Osteocyte (in vitro differentiated cells): ENCODE measurements around the gene NTN1. TPM values are rescaled to one million over a fixed set of nuclear protein-coding genes. Genes with fewer than 3 reads are reported as not detected.

Experiments
- DNase-seq: peaks from one replicate; pipeline ENCODE4 v3.0.0; 2021; ENCODE audit warnings: mixed read lengths; ENCODE audit not compliant: unreplicated experiment; ENCODE audit errors: extremely low spot score
- H3K27ac Mint-ChIP-seq: one replicate; pipeline ENCODE4 v1.8.0; 2021; ENCODE audit warnings: mild to moderate bottlenecking, mixed read lengths; ENCODE audit not compliant: unreplicated experiment
- H3K27me3 Mint-ChIP-seq: one replicate; pipeline ENCODE4 v1.8.0; 2021; ENCODE audit warnings: mixed read lengths; ENCODE audit not compliant: unreplicated experiment
- H3K36me3 Mint-ChIP-seq: one replicate; pipeline ENCODE4 v1.8.0; 2021; ENCODE audit warnings: mixed read lengths; ENCODE audit not compliant: unreplicated experiment
- H3K4me1 Mint-ChIP-seq: one replicate; pipeline ENCODE4 v1.8.0; 2021; ENCODE audit warnings: mixed read lengths; ENCODE audit not compliant: unreplicated experiment
- H3K4me3 Mint-ChIP-seq: one replicate; pipeline ENCODE4 v1.8.0; 2021; ENCODE audit warnings: mild to moderate bottlenecking, moderate library complexity, mixed read lengths; ENCODE audit not compliant: unreplicated experiment
- H3K9me3 Mint-ChIP-seq: one replicate; pipeline ENCODE4 v1.8.0; 2021; ENCODE audit warnings: mixed read lengths; ENCODE audit not compliant: unreplicated experiment
- total RNA-seq: library from RNA; stranded (reverse); gene quantifications from 2 replicates; pipeline ENCODE4 v1.2.1, GENCODE V29; 2021
- TF ChIP-seq, protein P1 (sequence below): fragments of 200-600 bp; sonication (generic); IDR thresholded peaks from 2 replicates; pipeline ENCODE4 v1.5.0; 2021; ENCODE audit warnings: antibody characterized with exemption, mild to moderate bottlenecking, moderate library complexity

Gene NTN1
- total RNA-seq, 1 donor from 2014 or later = 21.4 TPM

DNA sequence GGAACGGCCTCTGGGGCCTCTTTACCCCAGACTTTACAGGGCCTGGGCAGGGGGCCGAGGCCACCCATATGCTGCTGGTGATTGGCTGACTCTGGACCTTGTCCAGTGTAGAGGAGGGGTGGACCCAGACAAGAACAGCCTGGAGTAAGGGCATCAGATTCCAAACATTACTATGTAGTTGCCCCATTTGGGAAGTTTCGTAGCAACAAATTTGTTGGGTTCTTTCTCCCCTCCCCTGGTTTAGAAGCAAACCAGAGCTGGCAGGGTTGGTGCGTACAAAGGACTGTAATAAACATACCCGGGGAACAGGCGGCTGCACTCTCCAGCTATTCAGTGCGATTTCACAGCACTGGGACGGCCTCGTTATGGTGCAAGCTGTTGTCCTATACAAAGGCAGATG is 145.5 kb downstream of the NTN1 start:
- H3K4me3 Mint-ChIP-seq = no peak overlapping the region
- H3K9me3 Mint-ChIP-seq = no peaks in the 10 kb centered on the region
- peaks cover 11% of the 10 kb centered on the region for H3K4me1 Mint-ChIP-seq
- TF ChIP-seq, protein P1, sequence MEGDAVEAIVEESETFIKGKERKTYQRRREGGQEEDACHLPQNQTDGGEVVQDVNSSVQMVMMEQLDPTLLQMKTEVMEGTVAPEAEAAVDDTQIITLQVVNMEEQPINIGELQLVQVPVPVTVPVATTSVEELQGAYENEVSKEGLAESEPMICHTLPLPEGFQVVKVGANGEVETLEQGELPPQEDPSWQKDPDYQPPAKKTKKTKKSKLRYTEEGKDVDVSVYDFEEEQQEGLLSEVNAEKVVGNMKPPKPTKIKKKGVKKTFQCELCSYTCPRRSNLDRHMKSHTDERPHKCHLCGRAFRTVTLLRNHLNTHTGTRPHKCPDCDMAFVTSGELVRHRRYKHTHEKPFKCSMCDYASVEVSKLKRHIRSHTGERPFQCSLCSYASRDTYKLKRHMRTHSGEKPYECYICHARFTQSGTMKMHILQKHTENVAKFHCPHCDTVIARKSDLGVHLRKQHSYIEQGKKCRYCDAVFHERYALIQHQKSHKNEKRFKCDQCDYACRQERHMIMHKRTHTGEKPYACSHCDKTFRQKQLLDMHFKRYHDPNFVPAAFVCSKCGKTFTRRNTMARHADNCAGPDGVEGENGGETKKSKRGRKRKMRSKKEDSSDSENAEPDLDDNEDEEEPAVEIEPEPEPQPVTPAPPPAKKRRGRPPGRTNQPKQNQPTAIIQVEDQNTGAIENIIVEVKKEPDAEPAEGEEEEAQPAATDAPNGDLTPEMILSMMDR = no peak
- DNase-seq = no peak
- no peak overlapping the region for H3K27ac Mint-ChIP-seq
- no peaks in the 10 kb centered on the region for H3K36me3 Mint-ChIP-seq
- H3K27me3 Mint-ChIP-seq = peaks cover 17% of the 10 kb centered on the region

GRCh38 chr17:9167379-9167778 is 146.1 kb downstream of the NTN1 start:
- Mint-ChIP-seq H3K4me1 (peaks cover 11% of the 10 kb centered on the region), H3K36me3 (no peaks in the 10 kb centered on the region), H3K9me3 (no peaks in the 10 kb centered on the region), H3K4me3 (no peak overlapping the region), H3K27me3 (peaks cover 18% of the 10 kb centered on the region), H3K27ac (no peak overlapping the region)
- no peak for DNase-seq
- TF ChIP-seq, protein P1 = no peak

DNA sequence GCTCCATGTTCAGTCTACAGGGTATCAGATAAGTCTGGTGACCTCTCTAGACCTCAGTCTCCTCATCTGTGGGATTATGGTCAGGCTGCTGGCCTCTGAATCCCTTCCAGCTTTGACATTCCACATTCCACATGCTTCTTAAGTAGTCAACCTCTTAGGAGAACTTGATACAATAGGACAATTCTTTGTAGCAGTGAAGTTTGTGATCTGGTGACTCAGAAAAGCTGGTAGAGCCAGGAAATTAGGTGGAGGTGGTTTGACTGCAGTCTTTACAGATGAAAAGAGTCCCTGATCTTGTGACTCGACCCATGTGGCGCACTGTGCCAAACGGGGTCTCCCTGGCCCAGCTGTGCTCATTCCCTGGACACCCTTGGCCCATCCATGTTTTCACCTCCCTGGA is 147.8 kb downstream of the NTN1 start:
- Mint-ChIP-seq H3K36me3 (no peaks in the 10 kb centered on the region), H3K4me1 (peaks cover 3% of the 10 kb centered on the region), H3K9me3 (no peaks in the 10 kb centered on the region), H3K27ac (no peak overlapping the region), H3K27me3 (peaks cover 19% of the 10 kb centered on the region), H3K4me3 (no peak overlapping the region)
- TF ChIP-seq, protein P1 = no peak
- no peak for DNase-seq

- Mint-ChIP-seq H3K9me3 (no peaks in the 10 kb centered on the region), H3K4me1 (peaks cover 3% of the 10 kb centered on the region), H3K4me3 (no peak overlapping the region), H3K27me3 (peaks cover 19% of the 10 kb centered on the region), H3K27ac (no peak overlapping the region), H3K36me3 (no peaks in the 10 kb centered on the region)
- DNase-seq = no peak
- TF ChIP-seq, protein P1 = no peak
Observed at GRCh38 chr17:9170336-9170735, 149.0 kb downstream of the NTN1 start.

DNA sequence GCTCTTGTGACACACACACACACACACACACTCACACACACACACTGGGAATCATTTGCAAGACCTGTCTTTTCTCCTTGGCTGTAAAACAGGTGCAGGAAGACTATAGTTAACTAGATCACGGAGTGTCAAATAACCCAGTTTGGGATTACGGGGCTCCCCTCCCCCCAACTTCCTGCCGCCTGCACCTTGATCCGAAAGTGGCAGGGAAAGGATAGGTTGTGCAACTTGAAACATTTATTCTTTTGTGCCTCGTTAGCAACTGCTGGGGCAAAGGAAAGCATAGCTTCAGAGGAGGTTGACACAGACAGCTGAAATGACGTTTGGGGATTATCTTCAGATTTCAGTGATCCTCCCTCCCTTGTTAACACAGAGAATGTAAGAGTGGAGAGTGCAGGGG is 149.5 kb downstream of the NTN1 start:
- DNase-seq = no peak
- TF ChIP-seq, protein P1 = no peak
- Mint-ChIP-seq H3K27ac (no peak overlapping the region), H3K27me3 (peaks cover 19% of the 10 kb centered on the region), H3K4me3 (no peak overlapping the region), H3K36me3 (no peaks in the 10 kb centered on the region), H3K9me3 (no peaks in the 10 kb centered on the region), H3K4me1 (peaks cover 3% of the 10 kb centered on the region)
